K562 (cell line): ENCODE data around the gene G6PC3. TPM values are rescaled to one million over a fixed set of nuclear protein-coding genes. Genes with fewer than 3 reads are reported as not detected.

Experiments
- C11orf30 ChIP-seq: fragments of 450-650 bp; IDR thresholded peaks from 2 replicates; pipeline ENCODE4 v1.6.1; 2016; ENCODE audit warnings: low read depth, mild to moderate bottlenecking
- CAMTA2 ChIP-seq: fragments of 250-450 bp; sonication (Bioruptor Pico); conservative IDR thresholded peaks from 2 replicates; pipeline ENCODE4 v1.5.1; 2022
- CBX3 ChIP-seq, 2 experiments: IDR thresholded peaks; 1 replicate in 1 of 2; 2 replicates in 1 of 2; pipeline ENCODE4 v1.6.1; 2012; ENCODE audit warnings: inconsistent platforms in 2 of 2, low read length in 2 of 2, borderline replicate concordance in 1 of 2, control low read depth in 1 of 2
- CXXC5 ChIP-seq: fragments of 250-450 bp; sonication (Bioruptor Pico); IDR thresholded peaks from 2 replicates; pipeline ENCODE4 v1.8.0; 2022; ENCODE audit warnings: inconsistent platforms, mild to moderate bottlenecking, moderate library complexity
- FOXK2 ChIP-seq, 2 experiments: fragments of 450-650 bp; IDR thresholded peaks in 1 of 2; conservative IDR thresholded peaks in 1 of 2; 2 replicates each; pipeline ENCODE4 v1.6.1; 2016; ENCODE audit warnings: low read depth in 2 of 2, mild to moderate bottlenecking in 1 of 2
- HEY1 ChIP-seq: fragments of 250-450 bp; sonication (Bioruptor Pico); IDR thresholded peaks from 2 replicates; pipeline ENCODE4 v1.5.0; 2020; ENCODE audit warnings: mild to moderate bottlenecking, moderate library complexity, borderline replicate concordance
- KAT2B ChIP-seq: IDR thresholded peaks from one replicate; pipeline ENCODE4 v1.6.1; 2012; ENCODE audit warnings: low read depth, mild to moderate bottlenecking, control low read depth, inconsistent platforms, low read length, moderate library complexity
- KLF10 ChIP-seq: fragments of 250-450 bp; sonication (Bioruptor Pico); IDR thresholded peaks from 2 replicates; pipeline ENCODE4 v1.6.1; 2021; ENCODE audit warnings: matching md5 sums
- TRIM24 ChIP-seq, 2 experiments: fragments of 450-650 bp; IDR thresholded peaks; 2 replicates each; pipeline ENCODE4 v1.6.1; 2016
- U2AF1 ChIP-seq: fragments of 200-400 bp; formaldehyde crosslinking; optimal IDR thresholded peaks from 2 replicates; pipeline ENCODE3; 2017; ENCODE audit warnings: mild to moderate bottlenecking, low read depth, low read length, moderate library complexity
- XRCC3 ChIP-seq: fragments of 450-650 bp; IDR thresholded peaks from 2 replicates; pipeline ENCODE4 v1.6.1; 2017; ENCODE audit warnings: mild to moderate bottlenecking, moderate library complexity
- XRCC4 ChIP-seq: IDR thresholded peaks from one replicate; pipeline ENCODE4 v1.6.1; 2011; ENCODE audit not compliant: insufficient read depth, insufficient read length; ENCODE audit errors: extremely low read depth
- ZFX ChIP-seq: sonication (generic); formaldehyde crosslinking; IDR thresholded peaks from 2 replicates; pipeline ENCODE4 v1.8.0; 2022; ENCODE audit warnings: mild to moderate bottlenecking, missing genetic modification reagents, moderate library complexity
- ZNF3 ChIP-seq: fragments of 250-450 bp; sonication (Bioruptor Pico); IDR thresholded peaks from 2 replicates; pipeline ENCODE4 v1.5.0; 2021; ENCODE audit warnings: mild to moderate bottlenecking, moderate library complexity
- ZNF41 ChIP-seq: fragments of 250-450 bp; sonication (Bioruptor Pico); conservative IDR thresholded peaks from 2 replicates; pipeline ENCODE4 v1.4.0; 2020; ENCODE audit warnings: mild to moderate bottlenecking
- ZNF764 ChIP-seq: fragments of 250-450 bp; sonication (Bioruptor Pico); IDR thresholded peaks from 2 replicates; pipeline ENCODE4 v1.4.0; 2020; ENCODE audit warnings: low read depth, mild to moderate bottlenecking, moderate library complexity
- ZNF766 ChIP-seq: fragments of 200-800 bp; sonication (Bioruptor generic); conservative IDR thresholded peaks from 2 replicates; pipeline ENCODE4 v1.6.1; 2016; ENCODE audit warnings: missing genetic modification characterization, missing compliant biosample characterization
- ZNF778 ChIP-seq: fragments of 450-650 bp; formaldehyde crosslinking; IDR thresholded peaks from 2 replicates; pipeline ENCODE4 v1.4.0; 2020; ENCODE audit warnings: mild to moderate bottlenecking, moderate library complexity
- polyA plus RNA-seq, 8 experiments: library from polyadenylated mRNA; depleted of rRNA in 4 of 8; stranded (reverse) in 5 of 8; unstranded in 3 of 8; fragments of >200 nt; fragmentation: Nextera tagmentation in 2 of 8; fragmentation: Illumina TruSeq in 1 of 8; extraction: Ambion mirVana in 2 of 8; extraction: Trizol in 1 of 8; gene quantifications; 2 replicates each; pipeline versions ENCODE4 v1.2.1 to v1.2.3, GENCODE V29; 2011 to 2014; ENCODE audit warnings: inconsistent platforms in 1 of 8, missing spikeins in 1 of 8
- total RNA-seq, 7 experiments: library from RNA; depleted of rRNA in 6 of 7; stranded (reverse); fragments of >200 nt in 6 of 7; fragmentation: Illumina TruSeq in 2 of 7; extraction: Trizol in 2 of 7; gene quantifications; 2 replicates each; pipeline versions ENCODE4 v1.2.1 to v1.2.3, GENCODE V29; 2011 to 2021; ENCODE audit warnings: low replicate concordance in 1 of 7
- TF ChIP-seq, protein P1 (sequence below): fragments of 450-650 bp; IDR thresholded peaks from 2 replicates; pipeline ENCODE4 v1.6.1; 2016; ENCODE audit warnings: low read depth, mild to moderate bottlenecking, moderate library complexity
- TF ChIP-seq, protein P2 (sequence below), 3 experiments: fragments of 200-800 bp in 1 of 3; fragments of 250-450 bp in 1 of 3; fragments of 450-650 bp in 1 of 3; sonication (Bioruptor Pico) in 1 of 3; sonication (Bioruptor generic) in 1 of 3; formaldehyde crosslinking in 1 of 3; IDR thresholded peaks; 2 replicates each; pipeline versions ENCODE4 v1.6.1 to v1.8.0; 2016 to 2022; ENCODE audit warnings: mild to moderate bottlenecking in 2 of 3, missing genetic modification characterization in 2 of 3, missing compliant biosample characterization in 1 of 3, moderate library complexity in 1 of 3
- TF ChIP-seq, protein P3 (sequence below): fragments of 250-450 bp; sonication (Bioruptor Pico); IDR thresholded peaks from 2 replicates; pipeline ENCODE4 v1.5.0; 2021
- TF ChIP-seq, protein P4 (sequence below): sonication (generic); formaldehyde crosslinking; IDR thresholded peaks from 2 replicates; pipeline ENCODE4 v1.8.1; 2022; ENCODE audit warnings: missing genetic modification reagents

G6PC3 gene
- total and polyA plus RNA-seq, 9 of the 15 experiments (the other 6 are each of a cell fraction or from before 2014, with no cell fraction given) = 10.4 to 57.8 (median 31.1) TPM

DNA sequence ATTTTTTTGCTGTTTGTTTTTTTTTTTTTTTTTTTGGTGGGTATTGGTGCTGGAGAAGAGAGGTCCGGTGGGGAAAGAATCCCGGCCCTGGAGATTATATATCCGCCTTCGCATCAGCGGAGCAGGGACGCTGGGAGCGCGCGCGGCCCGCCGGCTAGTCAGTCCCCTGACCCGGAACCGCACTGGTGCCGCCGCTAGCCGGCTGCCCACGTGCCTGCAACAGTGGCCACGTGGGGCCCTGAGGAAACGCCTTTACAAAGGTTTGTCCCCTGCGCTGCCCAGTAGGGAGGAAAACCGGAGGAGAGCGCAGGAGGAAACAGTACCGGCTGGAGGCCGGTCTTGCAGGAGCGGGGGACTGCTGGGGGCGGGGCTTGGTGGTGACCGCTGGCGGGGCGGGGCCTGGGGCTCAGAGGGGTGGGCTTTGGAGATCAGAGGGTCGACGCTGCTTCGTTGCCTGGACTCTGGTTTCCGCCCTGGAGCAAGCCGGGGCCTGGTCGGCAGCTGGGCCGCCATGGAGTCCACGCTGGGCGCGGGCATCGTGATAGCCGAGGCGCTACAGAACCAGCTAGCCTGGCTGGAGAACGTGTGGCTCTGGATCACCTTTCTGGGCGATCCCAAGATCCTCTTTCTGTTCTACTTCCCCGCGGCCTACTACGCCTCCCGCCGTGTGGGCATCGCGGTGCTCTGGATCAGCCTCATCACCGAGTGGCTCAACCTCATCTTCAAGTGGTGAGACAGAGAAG, at the start of gene G6PC3 (continued):
- TF ChIP-seq, protein P1, sequence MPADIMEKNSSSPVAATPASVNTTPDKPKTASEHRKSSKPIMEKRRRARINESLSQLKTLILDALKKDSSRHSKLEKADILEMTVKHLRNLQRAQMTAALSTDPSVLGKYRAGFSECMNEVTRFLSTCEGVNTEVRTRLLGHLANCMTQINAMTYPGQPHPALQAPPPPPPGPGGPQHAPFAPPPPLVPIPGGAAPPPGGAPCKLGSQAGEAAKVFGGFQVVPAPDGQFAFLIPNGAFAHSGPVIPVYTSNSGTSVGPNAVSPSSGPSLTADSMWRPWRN = peak; percentile 64; the same call in 1 of the 2 replicates
- TF ChIP-seq ZNF41 (CRISPR knock-in tag) = no peak
- peak; percentile 86 for TF ChIP-seq ZFX (CRISPR knock-in tag)
- TF ChIP-seq, protein P2, sequence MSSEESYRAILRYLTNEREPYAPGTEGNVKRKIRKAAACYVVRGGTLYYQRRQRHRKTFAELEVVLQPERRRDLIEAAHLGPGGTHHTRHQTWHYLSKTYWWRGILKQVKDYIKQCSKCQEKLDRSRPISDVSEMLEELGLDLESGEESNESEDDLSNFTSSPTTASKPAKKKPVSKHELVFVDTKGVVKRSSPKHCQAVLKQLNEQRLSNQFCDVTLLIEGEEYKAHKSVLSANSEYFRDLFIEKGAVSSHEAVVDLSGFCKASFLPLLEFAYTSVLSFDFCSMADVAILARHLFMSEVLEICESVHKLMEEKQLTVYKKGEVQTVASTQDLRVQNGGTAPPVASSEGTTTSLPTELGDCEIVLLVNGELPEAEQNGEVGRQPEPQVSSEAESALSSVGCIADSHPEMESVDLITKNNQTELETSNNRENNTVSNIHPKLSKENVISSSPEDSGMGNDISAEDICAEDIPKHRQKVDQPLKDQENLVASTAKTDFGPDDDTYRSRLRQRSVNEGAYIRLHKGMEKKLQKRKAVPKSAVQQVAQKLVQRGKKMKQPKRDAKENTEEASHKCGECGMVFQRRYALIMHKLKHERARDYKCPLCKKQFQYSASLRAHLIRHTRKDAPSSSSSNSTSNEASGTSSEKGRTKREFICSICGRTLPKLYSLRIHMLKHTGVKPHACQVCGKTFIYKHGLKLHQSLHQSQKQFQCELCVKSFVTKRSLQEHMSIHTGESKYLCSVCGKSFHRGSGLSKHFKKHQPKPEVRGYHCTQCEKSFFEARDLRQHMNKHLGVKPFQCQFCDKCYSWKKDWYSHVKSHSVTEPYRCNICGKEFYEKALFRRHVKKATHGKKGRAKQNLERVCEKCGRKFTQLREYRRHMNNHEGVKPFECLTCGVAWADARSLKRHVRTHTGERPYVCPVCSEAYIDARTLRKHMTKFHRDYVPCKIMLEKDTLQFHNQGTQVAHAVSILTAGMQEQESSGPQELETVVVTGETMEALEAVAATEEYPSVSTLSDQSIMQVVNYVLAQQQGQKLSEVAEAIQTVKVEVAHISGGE (CRISPR knock-in tag; IDR thresholded peaks at IDR 0.05) = peak in 2 of 3 experiments; percentile 73 to 97; a peak in 4 of 6 replicates
- TF ChIP-seq U2AF1 = no peak
- TF ChIP-seq ZNF778 (CRISPR knock-in tag) = no peak
- TF ChIP-seq KAT2B = no peak
- no peak for TF ChIP-seq ZNF764 (CRISPR knock-in tag)
- no peak for TF ChIP-seq CAMTA2 (CRISPR knock-in tag)
- TF ChIP-seq XRCC4 = no peak
- no peak for TF ChIP-seq XRCC3
- peak in 1 of 2 experiments; percentile 76; a peak in 2 of 4 replicates for TF ChIP-seq TRIM24 (IDR thresholded peaks at IDR 0.05)
- TF ChIP-seq CXXC5 (CRISPR knock-in tag) = peak; percentile 96
- no peak for TF ChIP-seq HEY1 (CRISPR knock-in tag)
- TF ChIP-seq C11orf30 = peak; percentile 54; the same call in 1 of the 2 replicates
- TF ChIP-seq, protein P3, sequence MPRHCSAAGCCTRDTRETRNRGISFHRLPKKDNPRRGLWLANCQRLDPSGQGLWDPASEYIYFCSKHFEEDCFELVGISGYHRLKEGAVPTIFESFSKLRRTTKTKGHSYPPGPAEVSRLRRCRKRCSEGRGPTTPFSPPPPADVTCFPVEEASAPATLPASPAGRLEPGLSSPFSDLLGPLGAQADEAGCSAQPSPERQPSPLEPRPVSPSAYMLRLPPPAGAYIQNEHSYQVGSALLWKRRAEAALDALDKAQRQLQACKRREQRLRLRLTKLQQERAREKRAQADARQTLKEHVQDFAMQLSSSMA (CRISPR knock-in tag) = 0 out of 2 replicates have a peak, but pooled peaks have one; percentile 67
- peak; percentile 91 to 94 for TF ChIP-seq FOXK2 (conservative IDR thresholded peaks at IDR 0.05 in 1 of 2, IDR thresholded peaks at IDR 0.05 in 1 of 2; ENCODE audit: low read depth in 2 of 2)
- TF ChIP-seq ZNF3 (CRISPR knock-in tag) = no peak
- TF ChIP-seq CBX3 (IDR thresholded peaks at IDR 0.05; ENCODE audit: borderline replicate concordance in 1 of 2, low read length in 2 of 2) = peak in 1 of 2 experiments; percentile 93; a peak in 2 of 3 replicates
- TF ChIP-seq ZNF766 (CRISPR knock-in tag) = 0 out of 2 replicates have a peak, but pooled peaks have one; percentile 41
- TF ChIP-seq KLF10 = no peak
- TF ChIP-seq, protein P4, sequence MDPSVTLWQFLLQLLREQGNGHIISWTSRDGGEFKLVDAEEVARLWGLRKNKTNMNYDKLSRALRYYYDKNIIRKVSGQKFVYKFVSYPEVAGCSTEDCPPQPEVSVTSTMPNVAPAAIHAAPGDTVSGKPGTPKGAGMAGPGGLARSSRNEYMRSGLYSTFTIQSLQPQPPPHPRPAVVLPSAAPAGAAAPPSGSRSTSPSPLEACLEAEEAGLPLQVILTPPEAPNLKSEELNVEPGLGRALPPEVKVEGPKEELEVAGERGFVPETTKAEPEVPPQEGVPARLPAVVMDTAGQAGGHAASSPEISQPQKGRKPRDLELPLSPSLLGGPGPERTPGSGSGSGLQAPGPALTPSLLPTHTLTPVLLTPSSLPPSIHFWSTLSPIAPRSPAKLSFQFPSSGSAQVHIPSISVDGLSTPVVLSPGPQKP (CRISPR knock-in tag) = no peak
